Kidney (tissue), 14 donors: ENCODE measurements around the gene MED25. TPM values are rescaled to one million over a fixed set of nuclear protein-coding genes. Genes with fewer than 3 reads are reported as not detected.

ENCODE experiments used
- DNase-seq, 5 donors: peaks; one replicate each; pipeline ENCODE4 v3.0.0-alpha.2; 2013 to 2020
- FAIRE-seq: peaks from 2 replicates; lab custom pipeline; 2012; peaks lifted over from hg19 to GRCh38; lab: Jason Lieb, UNC
- H3K27ac ChIP-seq, 2 donors: one replicate each; pipeline ENCODE4 v1.7.0; 2013; ENCODE audit warnings: low read depth in 2 of 2, low read length in 2 of 2, inconsistent platforms in 1 of 2
- H3K27me3 ChIP-seq: one replicate; pipeline ENCODE4 v1.7.1; 2013; ENCODE audit warnings: low read length, inconsistent platforms; ENCODE audit not compliant: control insufficient read depth, insufficient read depth
- H3K36me3 ChIP-seq, 3 donors: one replicate each; pipeline versions ENCODE4 v1.7.0 to v1.7.1; 2013; ENCODE audit warnings: low read length in 3 of 3, control low read depth in 1 of 3, inconsistent platforms in 1 of 3; ENCODE audit not compliant: insufficient read depth in 3 of 3, control insufficient read depth in 2 of 3
- H3K4me1 ChIP-seq, 3 donors: one replicate each; pipeline versions ENCODE4 v1.7.0 to v1.7.1; 2013; ENCODE audit warnings: low read length in 3 of 3, inconsistent platforms in 1 of 3, low read depth in 1 of 3; ENCODE audit not compliant: control insufficient read depth in 2 of 3, insufficient read depth in 2 of 3
- H3K4me3 ChIP-seq, 3 donors: one replicate each; pipeline versions ENCODE4 v1.7.0 to v1.8.1; 2013; ENCODE audit warnings: low read length in 3 of 3, control low read depth in 1 of 3, inconsistent platforms in 1 of 3
- H3K9ac ChIP-seq, 3 donors: one replicate each; pipeline versions ENCODE4 v1.7.0 to v1.7.1; 2013; ENCODE audit warnings: low read length in 3 of 3, control low read depth in 1 of 3, inconsistent platforms in 1 of 3
- H3K9me3 ChIP-seq, 3 donors: one replicate each; pipeline versions ENCODE4 v1.7.0 to v1.7.1; 2013; ENCODE audit warnings: low read length in 3 of 3, control low read depth in 1 of 3, inconsistent platforms in 1 of 3; ENCODE audit not compliant: control insufficient read depth in 2 of 3, insufficient read depth in 1 of 3
- intact Hi-C: fragments of 100-400 bp; cut with DNase I; formaldehyde crosslinking; loops from one replicate; pipeline ENCODE4 v1.11.1; 2022
- polyA plus RNA-seq: library from polyadenylated mRNA; stranded (reverse); fragments of 350-450 nt; fragmentation: Illumina TruSeq; extraction: RNeasy Lipid Tissue Mini Kit (QIAGEN cat#74804); gene quantifications from one replicate; pipeline ENCODE4 v1.2.3, GENCODE V29; 2014; ENCODE audit warnings: low read depth, low replicate concordance; ENCODE audit not compliant: insufficient read depth
- total RNA-seq: library from RNA; stranded (reverse); fragmentation: NEBNext Ultra II Directional; extraction: Animal tissue kit (Norgen Biotek cat#: 25700); gene quantifications from one replicate; pipeline ENCODE4 v1.2.1, GENCODE V29; 2021
- TF ChIP-seq, protein P1 (sequence below): IDR thresholded peaks from 3 replicates; pipeline ENCODE4 v1.5.1; 2012; ENCODE audit warnings: mild to moderate bottlenecking, moderate library complexity, borderline replicate concordance; ENCODE audit not compliant: insufficient read depth; ENCODE audit errors: extremely low read depth
- donor health status: control.
- donor health status: control.
- donor health status: control.
- donor health status: control.
- donor health status: control.
- donor health status: DM: yes; HTN: yes; CAD: no.
- donor health status: Normal renal cell carcinoma (clear cell type).

The MED25 gene
- total and polyA plus RNA-seq, 2 donors from 2014 or later = 37.3 to 53.2 TPM

DNA sequence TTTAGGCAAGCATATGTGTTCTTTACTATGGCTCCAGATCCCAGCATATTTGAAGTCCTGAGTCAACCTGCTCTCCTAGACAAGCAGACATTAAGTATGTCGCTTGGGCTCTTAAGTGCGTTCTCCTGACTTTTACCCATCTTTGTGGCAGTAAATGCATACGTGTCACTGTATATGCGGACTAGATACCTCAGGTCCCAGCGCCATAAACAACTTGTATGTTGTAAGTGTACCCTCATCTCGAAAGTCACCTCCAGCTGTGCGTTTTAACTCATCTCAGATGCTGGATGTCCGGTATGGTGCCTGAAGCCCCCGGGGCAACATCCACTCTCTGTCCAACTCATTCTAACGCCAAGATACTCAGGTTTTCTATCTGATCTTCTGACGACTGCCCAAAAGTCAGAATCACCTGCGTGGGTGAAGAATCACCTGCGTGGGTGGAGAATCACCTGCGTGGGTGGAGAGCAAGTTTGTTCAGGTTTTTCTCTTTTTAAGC is 34.6 kb downstream of the MED25 start:
- H3K9ac ChIP-seq = peak overlapping the region in 2 of 3 donors; percentile 34 to 51
- H3K4me1 ChIP-seq = peaks cover 0 to 17% (median 9%) of the 10 kb centered on the region in 3 donors
- FAIRE-seq (no peak), DNase-seq (peak in 1 of 5 donors; percentile 34)
- TF ChIP-seq, protein P1, sequence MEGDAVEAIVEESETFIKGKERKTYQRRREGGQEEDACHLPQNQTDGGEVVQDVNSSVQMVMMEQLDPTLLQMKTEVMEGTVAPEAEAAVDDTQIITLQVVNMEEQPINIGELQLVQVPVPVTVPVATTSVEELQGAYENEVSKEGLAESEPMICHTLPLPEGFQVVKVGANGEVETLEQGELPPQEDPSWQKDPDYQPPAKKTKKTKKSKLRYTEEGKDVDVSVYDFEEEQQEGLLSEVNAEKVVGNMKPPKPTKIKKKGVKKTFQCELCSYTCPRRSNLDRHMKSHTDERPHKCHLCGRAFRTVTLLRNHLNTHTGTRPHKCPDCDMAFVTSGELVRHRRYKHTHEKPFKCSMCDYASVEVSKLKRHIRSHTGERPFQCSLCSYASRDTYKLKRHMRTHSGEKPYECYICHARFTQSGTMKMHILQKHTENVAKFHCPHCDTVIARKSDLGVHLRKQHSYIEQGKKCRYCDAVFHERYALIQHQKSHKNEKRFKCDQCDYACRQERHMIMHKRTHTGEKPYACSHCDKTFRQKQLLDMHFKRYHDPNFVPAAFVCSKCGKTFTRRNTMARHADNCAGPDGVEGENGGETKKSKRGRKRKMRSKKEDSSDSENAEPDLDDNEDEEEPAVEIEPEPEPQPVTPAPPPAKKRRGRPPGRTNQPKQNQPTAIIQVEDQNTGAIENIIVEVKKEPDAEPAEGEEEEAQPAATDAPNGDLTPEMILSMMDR = no peak
- no peaks in the 10 kb centered on the region for H3K9me3 ChIP-seq
- peaks cover 0 to 19% (median 9%) of the 10 kb centered on the region in 3 donors for H3K36me3 ChIP-seq
- peak overlapping the region; percentile 62 to 77 (median 76) for H3K4me3 ChIP-seq
- H3K27ac ChIP-seq = no peak overlapping the region
- intact Hi-C loops = no loop called here
- no peaks in the 10 kb centered on the region for H3K27me3 ChIP-seq

DNA sequence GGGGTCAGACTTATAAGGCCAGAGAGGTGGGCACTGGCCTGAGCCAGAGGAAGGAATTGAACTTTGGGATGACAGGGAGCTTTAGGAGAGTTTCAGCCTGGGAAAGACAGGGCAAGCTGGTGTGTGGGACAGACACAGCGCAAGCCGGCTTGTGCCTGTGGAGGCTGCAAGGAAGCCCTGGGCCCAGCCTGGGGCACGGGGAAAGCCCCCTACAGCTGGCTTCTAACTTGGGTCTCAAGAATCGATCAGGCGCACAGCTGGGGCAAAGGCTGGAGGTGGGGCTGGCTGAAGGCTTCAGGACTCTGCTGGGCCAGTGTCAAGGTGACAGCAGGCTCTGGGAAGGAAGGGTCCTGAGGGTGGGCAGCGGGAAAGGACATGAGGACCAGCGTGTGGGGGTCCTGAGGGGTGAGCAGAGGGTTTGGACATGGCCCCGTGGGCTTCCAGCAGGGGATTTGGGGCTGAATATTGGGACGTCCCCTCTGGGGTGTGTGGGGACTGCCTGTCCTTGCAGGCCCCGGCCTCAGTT is 35.8 kb downstream of the MED25 start:
- Histone ChIP-seq H3K4me1 (peaks cover 0 to 17% (median 9%) of the 10 kb centered on the region in 3 donors), H3K36me3 (peaks cover 0 to 19% (median 9%) of the 10 kb centered on the region in 3 donors), H3K27ac (no peak overlapping the region), H3K27me3 (no peaks in the 10 kb centered on the region), H3K9me3 (no peaks in the 10 kb centered on the region), H3K4me3 (no peak overlapping the region), H3K9ac (no peak overlapping the region)
- TF ChIP-seq, protein P1 = no peak
- DNase-seq = no peak
- no peak for FAIRE-seq
- intact Hi-C loops = no loop called here

DNA sequence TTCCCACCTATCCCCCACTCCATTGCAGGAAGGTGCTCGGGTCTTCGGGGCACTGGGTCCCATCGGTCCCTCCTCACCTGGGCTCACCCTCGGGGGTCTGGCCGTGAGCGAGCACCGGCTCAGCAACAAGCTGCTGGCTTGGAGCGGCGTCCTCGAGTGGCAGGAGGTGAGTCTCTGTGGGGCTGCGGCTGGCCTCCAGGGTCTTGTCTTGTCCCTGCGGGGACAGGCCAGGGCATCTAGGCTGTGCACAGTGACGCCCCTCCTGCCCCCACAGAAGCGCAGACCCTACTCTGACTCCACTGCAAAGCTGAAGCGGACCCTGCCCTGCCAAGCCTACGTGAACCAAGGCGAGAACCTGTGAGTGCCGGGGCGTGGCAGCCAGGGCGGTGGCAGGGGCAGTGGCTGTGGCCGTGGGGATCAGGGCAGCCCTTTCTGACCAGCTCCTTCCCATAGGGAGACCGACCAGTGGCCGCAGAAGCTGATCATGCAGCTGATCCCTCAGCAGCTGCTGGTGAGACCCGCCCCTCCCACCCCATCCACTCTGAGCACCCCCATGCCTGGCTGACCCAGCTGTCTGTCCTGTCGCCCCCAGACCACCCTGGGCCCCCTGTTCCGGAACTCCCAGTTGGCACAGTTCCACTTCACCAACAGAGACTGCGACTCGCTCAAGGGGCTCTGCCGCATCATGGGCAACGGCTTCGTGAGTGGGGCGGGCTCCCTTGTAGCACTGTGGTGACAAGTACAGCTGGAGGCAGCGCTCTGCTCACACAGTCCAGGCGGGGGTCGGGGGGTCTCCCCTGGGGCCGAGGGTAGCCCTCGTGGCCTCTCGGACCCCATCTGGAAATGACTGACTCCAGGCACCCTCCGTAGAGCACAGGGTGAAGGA is 36.5 kb downstream of the MED25 start:
- Histone ChIP-seq H3K9ac (no peak overlapping the region), H3K27me3 (no peaks in the 10 kb centered on the region), H3K9me3 (no peaks in the 10 kb centered on the region), H3K27ac (no peak overlapping the region), H3K4me1 (peaks cover 0 to 17% (median 9%) of the 10 kb centered on the region in 3 donors), H3K4me3 (no peak overlapping the region), H3K36me3 (peaks cover 0 to 19% (median 9%) of the 10 kb centered on the region in 3 donors)
- DNase-seq = peak in 2 of 5 donors; percentile 58 to 79
- TF ChIP-seq, protein P1 = no peak
- intact Hi-C loops = no loop called here
- no peak for FAIRE-seq
